GM19328 (cell line): ENCODE data around the gene RNF150.

ENCODE experiments used
- ATAC-seq: cut with Tn5 transposase; IDR thresholded peaks from one replicate; pipeline ENCODE4 v1.9.1; 2021; ENCODE audit warnings: mild to moderate bottlenecking, moderate library complexity; ENCODE audit not compliant: unreplicated experiment

RNF150 gene

DNA sequence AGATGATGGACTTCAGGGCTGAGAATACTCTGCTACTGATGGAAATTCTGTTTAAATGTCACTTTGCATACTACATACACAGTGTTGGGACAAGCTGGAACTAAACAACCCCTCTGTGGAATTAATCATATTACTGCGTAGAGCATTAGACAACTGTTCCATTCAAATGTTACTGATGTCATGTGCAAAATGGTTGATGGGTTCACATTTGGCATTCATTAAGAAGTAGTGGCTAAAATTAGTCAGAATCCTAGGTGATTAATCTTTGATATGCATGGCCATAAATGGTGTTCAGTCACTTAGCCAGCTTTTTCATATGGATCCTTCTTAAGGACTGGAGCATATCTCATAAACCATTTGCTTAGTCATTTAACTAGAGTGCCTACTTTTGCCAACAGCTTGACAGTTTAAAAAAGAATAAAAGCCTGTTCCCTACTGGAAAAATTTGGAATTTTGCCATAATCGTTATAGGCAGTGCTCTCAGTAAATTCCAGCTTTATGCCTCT is 105.2 kb downstream of the RNF150 start:
- ATAC-seq = no peak

DNA sequence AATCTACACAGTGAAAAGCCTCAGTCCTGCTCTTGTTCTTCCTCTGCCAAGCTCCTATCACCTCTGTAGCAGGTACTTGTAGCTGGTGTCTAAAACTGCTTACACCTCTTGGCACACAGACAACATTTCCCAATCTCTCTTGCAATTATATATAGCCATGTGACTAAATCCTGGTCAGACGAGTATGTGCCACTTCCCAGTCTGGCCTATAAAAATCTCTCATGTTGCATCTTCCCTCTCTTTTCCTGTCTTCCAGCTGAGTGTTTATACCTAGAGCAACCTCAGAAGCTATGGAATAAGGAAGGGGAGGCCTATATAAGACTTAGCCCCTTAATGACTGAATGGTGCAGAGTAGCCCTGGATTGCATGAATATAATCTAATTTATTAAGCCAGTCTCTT is 105.8 kb downstream of the RNF150 start:
- no peak for ATAC-seq

- no peak for ATAC-seq
Measured at GRCh38 chr4:141026900-141027299, 106.4 kb downstream of the RNF150 start.

GRCh38 chr4:141023051-141023450 is 110.2 kb downstream of the RNF150 start:
- ATAC-seq = no peak

GRCh38 chr4:141022111-141022695 is 111.1 kb downstream of the RNF150 start:
- ATAC-seq = no peak

- ATAC-seq = no peak
Measured at GRCh38 chr4:141021397-141022110, 111.7 kb downstream of the RNF150 start.

GRCh38 chr4:141020801-141021261 is 112.4 kb downstream of the RNF150 start:
- no peak for ATAC-seq

DNA sequence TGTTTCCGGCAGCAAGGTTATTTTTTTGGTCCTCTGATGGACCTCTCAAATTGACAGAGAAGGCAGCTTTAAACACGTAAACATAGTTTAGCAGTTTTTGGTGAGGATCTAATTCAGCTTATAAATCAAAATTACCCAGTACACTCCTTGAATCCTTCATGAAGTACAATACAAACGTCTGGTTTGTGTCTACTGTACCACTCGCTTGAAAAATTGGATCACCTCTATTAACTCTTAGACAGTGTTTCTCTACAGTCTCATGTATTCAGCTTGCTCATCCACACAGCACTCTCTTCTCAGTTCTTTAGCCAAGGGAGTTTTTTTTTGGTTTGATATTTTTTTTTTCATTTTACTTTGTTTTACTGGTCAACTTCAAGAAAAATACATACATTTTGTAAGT is 113.5 kb downstream of the RNF150 start:
- no peak for ATAC-seq

DNA sequence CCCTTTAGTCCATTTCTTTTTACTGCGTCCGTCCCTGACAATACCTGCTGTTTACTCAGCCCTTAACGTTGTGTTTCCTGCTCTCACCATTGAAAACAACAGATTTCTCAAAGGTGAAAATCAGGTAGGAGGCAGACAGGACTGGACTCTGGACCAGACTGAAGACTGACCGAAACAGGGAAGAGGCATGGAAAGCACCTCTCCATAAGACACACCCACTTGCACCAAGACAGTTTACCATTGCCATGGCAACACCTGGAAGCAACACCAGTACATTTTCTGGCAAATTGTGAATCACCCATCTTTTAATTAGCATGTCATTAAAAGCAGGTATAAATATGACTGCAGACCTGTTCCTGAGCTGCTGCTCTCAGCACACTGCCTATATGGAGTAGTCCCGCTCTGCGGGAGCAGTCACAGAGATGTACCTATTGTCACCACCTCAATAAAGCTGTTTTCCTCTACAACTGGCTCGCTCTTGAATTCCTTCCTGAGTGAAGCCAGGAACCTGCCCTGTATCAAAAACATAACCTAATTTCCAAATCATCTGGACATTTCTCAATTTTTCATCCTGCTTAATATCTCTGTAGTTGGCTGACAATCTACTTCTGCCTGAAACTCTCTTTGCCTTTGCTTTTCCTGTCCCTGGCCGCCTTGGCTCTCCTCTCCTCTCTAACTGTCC is 117.0 kb downstream of the RNF150 start:
- ATAC-seq = no peak

DNA sequence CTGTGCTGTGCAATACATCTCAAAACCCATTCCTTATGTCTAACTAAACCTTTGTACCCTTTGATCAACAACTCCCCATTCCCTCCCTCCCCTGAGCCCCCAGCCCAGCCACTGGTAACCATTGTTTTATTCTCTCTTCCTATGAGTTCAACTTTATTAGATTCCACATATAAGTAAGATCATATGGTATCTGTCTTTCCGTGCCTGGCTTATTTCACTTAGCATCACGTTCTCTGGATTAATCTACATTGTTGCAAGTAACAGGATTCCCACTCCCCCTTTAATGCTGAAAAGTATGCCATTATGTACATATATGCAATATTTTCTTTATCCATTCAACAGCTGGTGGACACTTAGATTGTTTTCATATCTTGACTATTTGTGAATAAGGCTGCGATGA is 119.4 kb downstream of the RNF150 start:
- no peak for ATAC-seq

DNA sequence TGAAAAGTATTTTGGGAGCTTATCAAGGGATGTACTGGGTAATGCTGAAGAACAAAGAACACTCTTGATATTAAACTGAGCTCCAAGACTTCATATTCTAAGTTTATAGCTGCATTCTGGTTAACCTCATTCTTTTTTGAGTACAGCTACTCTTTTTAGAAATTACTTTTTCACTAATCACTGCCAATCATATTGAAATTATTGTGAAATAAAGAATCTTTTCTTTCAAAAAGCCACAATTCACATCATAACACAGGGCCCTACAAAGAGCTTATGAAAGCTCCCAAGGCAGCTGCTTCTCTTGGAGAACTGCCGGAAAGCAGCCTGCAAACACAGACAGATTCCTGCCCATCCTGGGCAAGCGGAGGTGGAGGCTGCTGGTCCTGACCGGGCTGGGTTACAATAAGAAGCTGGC is 121.4 kb downstream of the RNF150 start:
- no peak for ATAC-seq

- no peak for ATAC-seq
Measured at GRCh38 chr4:141009931-141010330, 123.3 kb downstream of the RNF150 start.

GRCh38 chr4:141009129-141009528 is 124.1 kb downstream of the RNF150 start:
- no peak for ATAC-seq

DNA sequence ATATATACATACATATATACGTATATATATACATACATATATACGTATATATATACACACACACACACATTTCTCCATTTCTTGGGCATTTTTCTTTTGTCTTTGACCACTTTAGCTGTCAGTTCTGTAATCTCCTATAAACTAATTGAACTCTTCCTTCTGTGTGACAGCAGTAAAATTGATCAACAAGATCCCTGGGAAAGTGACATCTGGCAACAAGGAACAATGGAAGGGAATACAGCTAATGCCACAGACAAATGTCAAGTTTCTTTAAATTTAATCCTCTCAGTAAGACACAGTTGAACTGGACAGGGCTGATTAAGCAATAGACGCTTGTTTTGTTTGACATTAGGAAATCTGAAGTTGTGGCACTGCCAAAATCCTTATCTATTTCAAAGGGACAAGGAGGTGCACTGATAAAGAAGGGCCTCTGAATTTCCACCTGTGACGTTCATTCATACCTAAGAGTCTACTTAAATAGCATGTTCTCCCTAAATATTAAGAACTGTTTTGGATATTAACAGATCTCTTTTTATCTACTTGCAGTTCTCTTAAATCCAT is 126.9 kb downstream of the RNF150 start:
- no peak for ATAC-seq

DNA sequence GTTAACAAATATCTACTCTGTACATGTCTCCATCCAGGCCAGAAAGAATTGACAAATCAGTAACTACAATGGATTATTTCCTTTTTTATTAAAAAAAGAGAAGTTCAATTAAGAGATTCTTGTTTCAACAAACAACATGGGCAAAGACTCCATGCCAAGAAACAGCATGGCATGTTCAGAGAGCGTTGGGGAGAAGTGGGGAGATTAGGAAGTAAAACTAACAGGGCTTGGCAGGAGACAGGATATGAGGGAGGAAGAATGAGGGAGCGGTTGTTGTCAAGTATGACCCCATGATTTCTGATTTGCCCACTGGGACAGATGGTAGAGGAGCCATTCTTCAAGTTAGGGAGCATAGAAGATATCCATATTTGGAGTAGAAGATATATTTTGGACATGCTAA is 128.4 kb downstream of the RNF150 start:
- ATAC-seq = no peak

GRCh38 chr4:141003193-141003592 is 130.1 kb downstream of the RNF150 start:
- ATAC-seq = no peak

DNA sequence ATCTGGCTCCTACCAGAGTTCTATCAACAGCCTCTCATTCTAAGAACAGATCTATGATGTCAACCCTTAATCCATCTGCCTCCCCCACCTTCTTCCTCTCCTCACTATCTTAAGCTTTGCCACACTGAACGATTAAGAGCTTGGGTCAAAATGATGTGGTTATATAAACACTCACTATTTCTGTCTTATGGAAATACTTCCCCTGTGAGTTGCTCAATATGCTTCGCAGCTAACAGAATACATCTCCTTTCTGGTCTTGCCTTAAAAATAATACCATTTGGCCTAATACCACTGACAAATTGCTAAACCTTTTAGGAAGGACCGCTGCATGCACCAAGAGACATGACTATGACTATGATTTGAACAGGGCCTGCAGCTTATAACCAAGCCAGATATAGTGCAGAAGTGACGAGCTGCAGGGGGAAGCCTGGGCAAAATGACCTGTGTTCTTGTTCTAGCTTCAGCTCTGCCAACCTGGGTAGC is 130.9 kb downstream of the RNF150 start:
- no peak for ATAC-seq

DNA sequence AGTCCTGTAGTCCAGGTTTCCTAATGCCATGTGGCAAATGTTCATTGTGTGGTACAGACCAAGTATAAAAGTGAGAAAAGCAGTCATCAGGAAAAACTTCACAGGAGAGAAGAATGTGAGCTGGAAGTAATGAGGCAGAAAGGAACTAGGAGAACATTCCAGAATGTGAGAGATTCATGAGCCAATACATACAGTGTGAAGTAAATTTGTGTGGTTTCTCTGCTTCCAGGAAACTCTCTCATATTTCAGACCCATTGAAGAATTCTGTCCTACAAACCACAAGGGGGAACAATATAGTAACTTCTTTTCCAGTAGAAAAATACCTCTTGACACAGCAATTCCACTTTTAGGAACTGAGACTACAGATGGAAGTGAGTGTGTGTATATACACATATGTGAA is 136.5 kb downstream of the RNF150 start:
- no peak for ATAC-seq

GRCh38 chr4:140995058-140995457 is 138.2 kb downstream of the RNF150 start:
- no peak for ATAC-seq

DNA sequence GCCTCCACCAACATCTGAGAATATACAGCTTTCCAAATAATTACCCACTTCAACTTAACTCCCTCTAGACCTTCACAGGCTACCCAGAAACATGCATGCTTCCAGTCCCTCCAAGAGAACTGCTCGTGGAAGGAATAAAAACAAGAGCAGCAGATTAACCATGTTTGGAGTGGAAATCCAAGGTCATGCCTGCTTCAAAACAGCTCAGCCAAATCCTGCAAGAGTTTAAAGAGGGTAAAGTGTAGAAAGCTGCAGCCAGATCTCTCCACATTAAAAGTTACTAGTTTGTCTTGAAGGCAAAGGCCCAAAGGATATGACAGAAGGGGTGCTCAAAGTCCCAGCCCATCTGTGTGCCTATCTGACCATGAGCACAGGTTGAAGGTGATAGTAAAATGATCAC is 139.3 kb downstream of the RNF150 start:
- no peak for ATAC-seq

DNA sequence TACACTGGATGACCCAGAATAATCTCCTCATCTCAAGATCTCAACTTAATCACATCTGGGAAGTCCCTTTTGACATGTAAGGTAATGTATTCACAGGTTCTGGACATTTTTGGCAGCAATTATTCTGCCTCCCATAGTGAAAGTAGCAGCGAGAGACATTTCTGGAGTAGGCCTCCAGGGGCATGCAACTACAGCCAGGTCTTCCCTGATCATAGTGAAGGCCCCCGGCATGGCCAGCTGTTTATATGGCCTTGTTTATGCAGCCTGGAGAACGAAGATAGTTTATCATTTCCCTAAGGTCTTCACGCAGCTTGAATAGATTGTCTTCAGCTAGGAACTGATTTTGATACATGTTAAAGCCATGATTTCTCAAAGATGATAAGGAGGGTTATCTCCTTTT is 139.9 kb downstream of the RNF150 start:
- no peak for ATAC-seq
